ENCODE measurements around the gene CEP295NL. TPM values are rescaled to one million over a fixed set of nuclear protein-coding genes. Genes with fewer than 3 reads are reported as not detected.

The CEP295NL gene
- total RNA-seq, 1 donor from 2014 or later = 1.5 TPM

DNA sequence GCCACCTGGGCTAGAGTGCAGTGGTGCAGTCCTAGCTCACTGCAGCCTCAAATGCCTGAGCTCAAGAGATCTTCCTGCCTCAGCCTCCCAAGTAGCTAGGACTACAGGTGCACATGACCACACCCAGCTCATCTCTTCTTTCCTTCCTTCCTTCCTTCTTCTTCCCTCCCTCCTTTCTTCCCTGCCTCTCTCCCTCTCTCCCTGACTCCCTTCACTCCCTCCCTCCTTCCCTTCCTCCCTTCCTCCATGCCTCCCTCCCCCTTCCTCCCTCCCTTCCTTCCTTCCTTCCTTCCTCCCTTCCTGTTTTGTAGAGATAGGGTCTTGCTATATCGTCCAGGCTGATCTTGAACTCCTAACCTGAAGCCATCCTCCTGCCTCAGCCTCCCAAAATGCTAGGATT is 38.9 kb downstream of the CEP295NL start:
- DNase-seq (ENCODE audit: low read depth) = no peak

DNA sequence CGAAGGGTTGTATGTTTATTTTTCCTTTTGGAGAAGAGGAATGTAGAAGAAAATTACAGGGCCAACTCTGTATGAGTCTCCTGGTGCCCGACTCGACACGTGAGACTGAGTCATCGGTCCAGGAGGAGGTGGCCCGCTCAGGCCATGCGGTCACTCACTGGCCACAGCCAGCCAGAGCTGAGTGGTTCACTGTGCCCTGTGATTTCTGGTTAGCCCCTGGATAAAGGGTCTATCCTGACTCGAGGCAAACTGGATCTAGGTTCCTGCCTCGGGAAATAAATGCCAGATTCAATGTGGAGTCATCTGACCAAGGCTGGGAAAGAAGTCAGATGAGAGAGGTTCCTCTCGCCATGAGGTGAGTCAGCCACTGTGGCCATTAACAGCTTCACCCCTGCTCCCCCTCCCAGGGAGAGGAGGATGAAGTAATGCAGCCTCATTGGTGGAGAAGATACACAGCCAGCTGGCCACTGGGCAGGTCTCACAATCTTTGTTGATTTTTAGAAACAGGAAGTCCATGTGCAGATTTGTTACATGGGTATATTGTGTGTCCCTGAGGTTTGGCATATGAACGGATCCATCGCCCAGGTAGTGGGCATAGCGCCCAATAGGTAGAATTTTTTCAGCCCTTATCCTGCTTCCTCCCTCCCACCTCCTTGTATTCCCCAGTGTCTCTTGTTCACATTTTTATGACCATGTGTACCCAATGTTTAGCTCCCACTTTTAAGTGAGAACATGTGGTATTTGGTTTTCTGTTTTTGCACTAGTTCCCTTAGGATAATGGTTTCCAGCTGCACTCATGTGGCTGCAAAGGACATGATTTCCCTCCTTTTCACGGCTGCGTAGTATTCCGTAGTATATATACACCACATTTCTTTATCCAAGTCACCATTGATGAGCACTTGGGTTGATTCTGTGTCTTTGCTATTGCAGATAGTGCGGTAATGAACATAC is 40.7 kb downstream of the CEP295NL start:
- DNase-seq (ENCODE audit: low read depth) = peak; percentile 97

GRCh38 chr17:78861229-78861628 is 41.8 kb downstream of the CEP295NL start:
- no peak for DNase-seq (ENCODE audit: low read depth)

- DNase-seq (ENCODE audit: low read depth) = no peak
Observed at GRCh38 chr17:78859051-78859450, 44.0 kb downstream of the CEP295NL start.

DNA sequence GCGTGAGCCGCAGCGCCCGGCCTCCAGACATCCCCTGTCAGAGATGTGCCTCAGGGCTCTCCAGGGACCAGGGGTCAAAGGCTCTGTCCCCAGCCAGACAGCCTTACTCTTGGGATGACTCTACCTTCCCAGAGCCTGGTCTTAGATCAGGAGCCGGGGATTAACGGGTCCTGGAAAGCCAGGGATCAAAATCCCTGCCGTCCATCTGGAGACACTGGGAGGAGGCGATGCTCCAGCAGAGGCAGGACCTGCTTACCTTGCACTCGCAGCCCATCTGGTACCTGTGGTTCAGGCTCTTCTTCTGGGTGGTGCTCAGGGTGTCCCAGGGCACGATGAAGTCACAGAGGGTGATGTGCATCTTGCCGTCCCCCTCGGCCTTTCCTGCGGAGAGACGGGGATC is 45.7 kb downstream of the CEP295NL start:
- no peak for DNase-seq (ENCODE audit: low read depth)

DNA sequence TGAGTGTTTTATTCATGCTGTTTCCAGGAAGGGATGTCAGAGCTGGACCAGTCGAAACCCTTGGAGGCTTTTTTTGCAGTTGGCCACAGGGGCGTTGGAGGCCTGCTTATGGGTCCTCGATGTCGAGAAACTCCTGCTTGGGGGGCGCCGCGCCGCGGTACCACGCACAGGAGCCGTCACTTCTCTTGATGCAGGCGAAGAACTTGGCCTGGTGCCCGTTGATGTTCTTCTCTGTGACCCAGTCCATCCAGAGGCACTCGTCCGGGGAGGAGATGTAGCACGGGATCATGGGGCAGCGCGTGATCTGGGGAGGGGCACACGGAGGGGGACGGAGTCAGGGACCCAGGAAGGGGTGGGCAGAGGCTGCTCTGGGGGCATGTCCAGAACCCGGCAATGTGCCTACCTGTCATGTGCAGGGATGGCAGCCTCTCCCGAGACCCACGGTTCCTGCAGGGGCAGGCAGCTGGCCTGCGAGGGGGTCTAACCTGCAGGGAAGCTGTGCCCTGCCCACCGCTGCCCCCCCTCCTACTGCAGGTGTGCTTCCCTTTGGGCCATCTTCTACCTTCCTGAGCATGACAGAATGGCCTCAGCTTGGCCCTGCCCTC is 47.3 kb downstream of the CEP295NL start:
- no peak for DNase-seq (ENCODE audit: low read depth)

GRCh38 chr17:78854508-78854907 is 48.5 kb downstream of the CEP295NL start:
- DNase-seq (ENCODE audit: low read depth) = no peak

- no peak for DNase-seq (ENCODE audit: low read depth)
Observed at GRCh38 chr17:78853926-78854394, 49.0 kb downstream of the CEP295NL start.

DNA sequence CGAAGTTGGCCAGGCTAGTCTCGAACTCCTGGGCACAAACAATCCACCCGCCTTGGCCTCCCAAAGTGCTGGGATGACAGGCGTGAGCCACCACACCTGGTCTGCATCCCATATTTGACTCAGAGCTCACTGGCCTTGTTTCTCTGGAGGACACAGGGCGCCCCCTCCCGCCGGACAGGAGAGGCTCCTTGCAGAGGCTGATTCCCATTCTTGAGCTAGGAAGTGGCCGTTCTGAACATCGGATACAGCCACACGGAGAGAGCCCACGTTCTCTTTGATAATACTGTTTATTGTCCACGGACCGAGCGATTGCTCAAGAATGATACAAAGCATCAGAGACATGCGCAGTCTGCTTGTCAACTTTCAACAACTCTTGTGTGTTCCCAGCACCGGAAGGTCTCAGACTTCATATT is 50.3 kb downstream of the CEP295NL start:
- DNase-seq (ENCODE audit: low read depth) = no peak

GRCh38 chr17:78849026-78849425 is 54.0 kb downstream of the CEP295NL start:
- no peak for DNase-seq (ENCODE audit: low read depth)

GRCh38 chr17:78847052-78847451 is 55.9 kb downstream of the CEP295NL start:
- DNase-seq (ENCODE audit: low read depth) = no peak

- DNase-seq (ENCODE audit: low read depth) = no peak
Observed at GRCh38 chr17:78844301-78845005, 58.5 kb downstream of the CEP295NL start.

GRCh38 chr17:78842881-78843565 is 60.0 kb downstream of the CEP295NL start:
- no peak for DNase-seq (ENCODE audit: low read depth)

DNA sequence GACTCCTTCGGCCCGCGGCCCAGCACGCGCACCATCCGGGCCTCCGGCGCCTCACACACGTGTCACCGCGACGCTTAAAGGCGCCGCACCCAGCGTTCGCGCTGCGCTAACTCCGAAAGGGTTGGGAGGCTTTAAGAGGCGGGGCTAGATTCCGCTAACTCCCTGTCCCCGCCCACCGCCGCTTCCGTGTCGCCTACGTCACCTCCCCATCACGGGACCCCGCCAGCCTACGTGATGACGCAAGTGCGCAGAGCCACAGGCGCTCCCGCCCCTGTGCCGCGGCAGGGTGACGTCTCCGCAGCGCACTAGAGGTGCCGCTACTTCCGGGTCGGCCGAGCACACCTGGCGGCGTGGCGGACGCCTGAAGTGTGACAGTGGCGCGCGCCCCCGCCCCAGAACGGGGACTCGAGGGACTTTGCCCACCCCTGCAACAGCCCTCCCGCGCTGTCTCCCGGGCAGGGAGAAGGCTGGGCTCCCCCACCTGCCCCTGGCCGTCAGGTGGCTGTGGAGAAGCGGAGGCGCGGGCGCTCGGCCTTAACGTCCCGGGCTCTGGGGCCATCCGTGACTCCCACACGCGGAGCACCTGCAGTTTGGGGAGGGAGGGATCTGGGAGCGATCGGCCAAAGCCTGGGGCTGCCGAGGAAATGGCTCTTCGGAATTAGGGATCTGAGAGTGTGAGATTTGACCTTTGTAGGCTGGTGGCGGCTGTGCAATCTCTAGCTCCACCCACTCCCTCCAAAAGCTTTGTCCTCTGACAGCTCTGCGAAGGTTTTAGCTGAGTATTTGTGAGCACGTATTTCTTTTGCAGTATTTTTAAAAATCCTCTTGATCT is 62.0 kb downstream of the CEP295NL start, which contains the start of gene USP36:
USP36 (minus strand) TSS at position 35 of the 832 bp plus-strand sequence. CDS start 4,451 bp downstream, outside the sequence.
- DNase-seq (ENCODE audit: low read depth) = peak; percentile 95

Other genes with a start within 250 kb of the CEP295NL start
- 33.5 and 59.0 TPM in 2 replicates for gene CYTH1, start 120.9 kb downstream of the CEP295NL start, total RNA-seq
- 14.8 and 33.5 TPM in 2 replicates for gene USP36, start 62.4 kb downstream of the CEP295NL start, total RNA-seq
- gene TIMP2, start 22.2 kb upstream of the CEP295NL start, total RNA-seq = 16.1 and 42.1 TPM in 2 replicates
- gene LGALS3BP, start 76.7 kb upstream of the CEP295NL start, total RNA-seq = 390 and 548 TPM in 2 replicates
- 52.3 and 84.5 TPM in 2 replicates for gene CANT1, start 106.6 kb upstream of the CEP295NL start, total RNA-seq
- 26.1 and 34.9 TPM in 2 replicates for gene C1QTNF1, start 121.0 kb upstream of the CEP295NL start, total RNA-seq
- gene ENGASE, start 171.6 kb upstream of the CEP295NL start, total RNA-seq = 4.3 and 18.1 TPM in 2 replicates